ENCODE data around the gene DCXR. TPM values are rescaled to one million over a fixed set of nuclear protein-coding genes. Genes with fewer than 3 reads are reported as not detected.

DCXR gene
- total RNA-seq, 1 donor from 2014 or later: 49.9 TPM

GRCh38 chr17:82053556-82054263, 16.2 kb upstream of the DCXR start:
- Histone ChIP-seq H3K9me3 (ENCODE audit: insufficient read depth, low read depth, low read length) (no peaks in the 10 kb centered on the region), H3K4me1 (ENCODE audit: insufficient read depth, low read length) (peaks cover 17% of the 10 kb centered on the region), H3K79me2 (ENCODE audit: insufficient read depth, low read length) (peaks cover 43% of the 10 kb centered on the region), H3K36me3 (ENCODE audit: insufficient read depth, low read length) (peaks cover 3% of the 10 kb centered on the region), H4K20me1 (ENCODE audit: insufficient read depth, low read length) (peaks cover 39% of the 10 kb centered on the region), H3K4me2 (ENCODE audit: low read length) (peak overlapping the region; percentile 99), H3K4me3 (ENCODE audit: insufficient read depth, low read depth, low read length) (no peak overlapping the region), H3K27me3 (ENCODE audit: insufficient read depth, low read length) (no peaks in the 10 kb centered on the region), H3K27ac (ENCODE audit: low read depth, low read length) (no peak overlapping the region), H3K9ac (ENCODE audit: low read length) (no peak overlapping the region), H2AFZ (ENCODE audit: low read depth, low read length) (no peak overlapping the region)
- peaks cover 5% of the 10 kb centered on the region for H3K4me1 Mint-ChIP-seq (ENCODE audit: low read depth, unreplicated experiment)
- no peaks in the 10 kb centered on the region for H3K9me3 Mint-ChIP-seq (ENCODE audit: unreplicated experiment)
- TF ChIP-seq CTCF (IDR thresholded peaks at IDR 0.05; ENCODE audit: insufficient read depth, low read depth, low read length) (no peak), EZH2 (IDR thresholded peaks at IDR 0.05; ENCODE audit: insufficient read depth, low read length) (no peak)
- DNase-seq (ENCODE audit: low read depth) (no peak), FAIRE-seq (no peak)
- H3K4me3 Mint-ChIP-seq (ENCODE audit: unreplicated experiment): peak overlapping the region; percentile 89
- no peaks in the 10 kb centered on the region for H3K36me3 Mint-ChIP-seq (ENCODE audit: low read depth, unreplicated experiment)
- H3K27ac Mint-ChIP-seq (ENCODE audit: unreplicated experiment): no peak overlapping the region
- H3K27me3 Mint-ChIP-seq (ENCODE audit: low read depth, unreplicated experiment): no peaks in the 10 kb centered on the region

GRCh38 chr17:82053130-82053529, 15.6 kb upstream of the DCXR start:
- peaks cover 43% of the 10 kb centered on the region for H3K79me2 ChIP-seq (ENCODE audit: insufficient read depth, low read length)
- H3K4me3 Mint-ChIP-seq (ENCODE audit: unreplicated experiment): peak overlapping the region; percentile 89
- peak overlapping the region; percentile 12 for H3K27ac Mint-ChIP-seq (ENCODE audit: unreplicated experiment)
- no peak overlapping the region for H2AFZ ChIP-seq (ENCODE audit: low read depth, low read length)
- peaks cover 17% of the 10 kb centered on the region for H3K4me1 ChIP-seq (ENCODE audit: insufficient read depth, low read length)
- no peak for FAIRE-seq
- peaks cover 3% of the 10 kb centered on the region for H3K36me3 ChIP-seq (ENCODE audit: insufficient read depth, low read length)
- no peak overlapping the region for H3K27ac ChIP-seq (ENCODE audit: low read depth, low read length)
- H3K36me3 Mint-ChIP-seq (ENCODE audit: low read depth, unreplicated experiment): no peaks in the 10 kb centered on the region
- H3K4me1 Mint-ChIP-seq (ENCODE audit: low read depth, unreplicated experiment): peaks cover 5% of the 10 kb centered on the region
- no peaks in the 10 kb centered on the region for H3K9me3 Mint-ChIP-seq (ENCODE audit: unreplicated experiment)
- peak overlapping the region; percentile 89 for H3K9ac ChIP-seq (ENCODE audit: low read length)
- H3K27me3 Mint-ChIP-seq (ENCODE audit: low read depth, unreplicated experiment): no peaks in the 10 kb centered on the region
- DNase-seq (ENCODE audit: low read depth): no peak
- peak overlapping the region; percentile 81 for H3K4me3 ChIP-seq (ENCODE audit: insufficient read depth, low read depth, low read length)
- TF ChIP-seq CTCF (IDR thresholded peaks at IDR 0.05; ENCODE audit: insufficient read depth, low read depth, low read length) (no peak), EZH2 (IDR thresholded peaks at IDR 0.05; ENCODE audit: insufficient read depth, low read length) (no peak)
- H4K20me1 ChIP-seq (ENCODE audit: insufficient read depth, low read length): peaks cover 34% of the 10 kb centered on the region
- peak overlapping the region; percentile 99 for H3K4me2 ChIP-seq (ENCODE audit: low read length)
- H3K27me3 ChIP-seq (ENCODE audit: insufficient read depth, low read length): no peaks in the 10 kb centered on the region
- no peaks in the 10 kb centered on the region for H3K9me3 ChIP-seq (ENCODE audit: insufficient read depth, low read depth, low read length)

- Histone ChIP-seq H3K4me2 (ENCODE audit: low read length) (peak overlapping the region; percentile 99), H3K36me3 (ENCODE audit: insufficient read depth, low read length) (peaks cover 1% of the 10 kb centered on the region), H3K9me3 (ENCODE audit: insufficient read depth, low read depth, low read length) (no peaks in the 10 kb centered on the region), H3K4me1 (ENCODE audit: insufficient read depth, low read length) (peaks cover 17% of the 10 kb centered on the region), H2AFZ (ENCODE audit: low read depth, low read length) (no peak overlapping the region), H3K9ac (ENCODE audit: low read length) (peak overlapping the region; percentile 89), H3K27ac (ENCODE audit: low read depth, low read length) (no peak overlapping the region), H3K27me3 (ENCODE audit: insufficient read depth, low read length) (no peaks in the 10 kb centered on the region), H3K79me2 (ENCODE audit: insufficient read depth, low read length) (peaks cover 43% of the 10 kb centered on the region), H4K20me1 (ENCODE audit: insufficient read depth, low read length) (peaks cover 30% of the 10 kb centered on the region), H3K4me3 (ENCODE audit: insufficient read depth, low read depth, low read length) (peak overlapping the region; percentile 81)
- TF ChIP-seq CTCF (IDR thresholded peaks at IDR 0.05; ENCODE audit: insufficient read depth, low read depth, low read length) (no peak), EZH2 (IDR thresholded peaks at IDR 0.05; ENCODE audit: insufficient read depth, low read length) (no peak)
- Mint-ChIP-seq H3K27me3 (ENCODE audit: low read depth, unreplicated experiment) (no peaks in the 10 kb centered on the region), H3K4me3 (ENCODE audit: unreplicated experiment) (peak overlapping the region; percentile 89), H3K36me3 (ENCODE audit: low read depth, unreplicated experiment) (peaks cover 2% of the 10 kb centered on the region), H3K27ac (ENCODE audit: unreplicated experiment) (peak overlapping the region; percentile 12), H3K9me3 (ENCODE audit: unreplicated experiment) (no peaks in the 10 kb centered on the region), H3K4me1 (ENCODE audit: low read depth, unreplicated experiment) (peaks cover 5% of the 10 kb centered on the region)
- no peak for DNase-seq (ENCODE audit: low read depth)
- FAIRE-seq: no peak
Measured at GRCh38 chr17:82052638-82053059, 15.2 kb upstream of the DCXR start.

All from astrocyte (in vitro differentiated cells and primary cell).